ENCODE results near the gene CTSL.

Gene CTSL

DNA sequence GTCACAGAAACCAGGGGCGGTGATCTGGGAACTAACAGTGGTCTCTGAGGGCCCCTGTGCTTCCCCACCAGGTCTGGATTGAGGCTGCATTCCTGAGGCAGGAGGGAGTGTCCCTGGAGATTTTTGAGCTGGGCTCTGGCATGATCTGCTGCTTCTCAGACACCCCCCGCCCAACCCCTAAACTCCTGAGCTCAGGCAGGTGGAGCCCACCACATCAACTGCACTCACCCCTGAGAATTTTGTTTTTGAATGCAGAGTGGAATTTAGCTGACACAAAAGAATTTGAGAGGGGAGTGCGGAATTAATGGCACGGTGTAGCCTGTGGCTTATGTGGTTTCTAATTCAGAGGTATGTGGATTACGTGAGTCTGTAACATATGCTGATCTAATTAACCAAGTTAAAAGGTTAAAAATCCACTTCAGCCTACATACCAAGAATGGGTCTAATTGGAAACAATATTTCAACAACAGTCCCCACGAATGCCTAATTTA lies 23.9 kb upstream of the CTSL start:
- no peak for DNase-seq

GRCh38 chr9:87702921-87703320 lies 23.0 kb upstream of the CTSL start:
- DNase-seq: no peak

- no peak for DNase-seq
Observed at GRCh38 chr9:87703636-87704276, 22.2 kb upstream of the CTSL start.

DNA sequence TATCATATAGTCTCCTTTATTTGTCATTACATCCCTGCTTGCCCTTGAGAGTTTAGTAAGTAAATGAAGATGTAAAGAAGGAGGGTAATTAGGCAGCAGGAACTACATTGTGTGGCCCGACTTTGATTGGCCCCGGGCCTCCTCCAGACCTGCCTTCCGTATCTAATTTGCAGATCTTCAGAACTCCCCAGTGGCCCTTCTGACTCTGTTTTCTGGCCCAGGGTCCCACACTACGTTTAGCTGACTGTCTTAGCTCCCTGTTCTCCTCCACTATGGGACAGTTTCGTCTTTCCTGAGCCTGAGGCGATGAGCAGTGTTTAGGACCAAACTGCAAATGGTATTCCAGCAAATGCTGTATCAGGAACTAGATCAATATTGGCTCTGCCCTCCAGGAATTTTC lies 21.6 kb upstream of the CTSL start:
- DNase-seq: no peak

DNA sequence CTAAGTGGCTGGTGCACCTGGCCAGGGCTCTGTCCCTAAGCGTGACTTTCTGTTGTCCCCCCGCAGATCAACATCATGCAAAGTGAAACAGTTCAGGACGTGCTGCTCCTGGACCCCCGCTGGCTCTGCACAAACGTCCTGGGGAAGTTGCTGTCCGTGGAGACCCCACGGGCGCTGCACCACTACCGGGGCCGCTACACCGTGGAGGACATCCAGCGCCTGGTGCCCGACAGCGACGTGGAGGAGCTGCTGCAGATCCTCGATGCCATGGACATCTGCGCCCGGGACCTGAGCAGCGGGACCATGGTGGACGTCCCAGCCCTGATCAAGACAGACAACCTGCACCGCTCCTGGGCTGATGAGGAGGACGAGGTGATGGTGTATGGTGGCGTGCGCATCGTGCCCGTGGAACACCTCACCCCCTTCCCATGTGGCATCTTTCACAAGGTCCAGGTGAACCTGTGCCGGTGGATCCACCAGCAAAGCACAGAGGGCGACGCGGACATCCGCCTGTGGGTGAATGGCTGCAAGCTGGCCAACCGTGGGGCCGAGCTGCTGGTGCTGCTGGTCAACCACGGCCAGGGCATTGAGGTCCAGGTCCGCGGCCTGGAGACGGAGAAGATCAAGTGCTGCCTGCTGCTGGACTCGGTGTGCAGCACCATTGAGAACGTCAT lies 19.7 kb upstream of the CTSL start:
- no peak for DNase-seq

DNA sequence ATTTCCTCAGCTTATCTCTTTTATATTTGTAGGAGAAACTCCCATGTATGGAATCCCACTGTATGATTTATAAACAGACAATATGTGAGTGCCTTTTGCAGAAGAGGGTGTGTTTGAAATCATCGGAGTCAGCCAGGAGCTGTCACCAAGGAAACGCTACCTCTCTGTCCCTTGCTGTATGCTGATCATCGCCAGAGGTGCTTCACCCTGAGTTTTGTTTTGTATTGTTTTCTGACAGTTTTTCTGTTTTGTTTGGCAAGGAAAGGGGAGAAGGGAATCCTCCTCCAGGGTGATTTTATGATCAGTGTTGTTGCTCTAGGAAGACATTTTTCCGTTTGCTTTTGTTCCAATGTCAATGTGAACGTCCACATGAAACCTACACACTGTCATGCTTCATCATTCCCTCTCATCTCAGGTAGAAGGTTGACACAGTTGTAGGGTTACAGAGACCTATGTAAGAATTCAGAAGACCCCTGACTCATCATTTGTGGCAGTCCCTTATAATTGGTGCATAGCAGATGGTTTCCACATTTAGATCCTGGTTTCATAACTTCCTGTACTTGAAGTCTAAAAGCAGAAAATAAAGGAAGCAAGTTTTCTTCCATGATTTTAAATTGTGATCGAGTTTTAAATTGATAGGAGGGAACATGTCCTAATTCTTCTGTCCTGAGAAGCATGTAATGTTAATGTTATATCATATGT lies 18.0 kb upstream of the CTSL start:
- DNase-seq: no peak

DNA sequence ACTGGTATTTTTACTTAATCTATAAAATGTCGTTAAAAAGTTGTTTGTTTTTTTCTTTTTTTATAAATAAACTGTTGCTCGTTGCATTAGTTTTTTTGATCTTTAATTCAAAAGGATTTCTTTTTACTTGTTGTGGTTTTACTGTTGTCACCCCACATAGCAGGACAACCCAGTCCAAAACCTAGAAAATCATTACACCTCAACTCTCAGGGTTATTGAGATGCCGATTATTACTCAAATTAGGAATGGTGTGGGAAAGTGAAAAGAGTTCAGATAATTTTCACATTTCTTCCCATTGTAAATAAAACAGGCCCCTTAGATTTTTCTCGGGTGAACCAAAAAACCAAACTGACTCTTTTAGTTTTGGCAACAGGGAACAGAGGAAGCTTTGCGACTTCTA lies 17.4 kb upstream of the CTSL start:
- DNase-seq: no peak

GRCh38 chr9:87708986-87709728 lies 16.8 kb upstream of the CTSL start:
- no peak for DNase-seq

DNA sequence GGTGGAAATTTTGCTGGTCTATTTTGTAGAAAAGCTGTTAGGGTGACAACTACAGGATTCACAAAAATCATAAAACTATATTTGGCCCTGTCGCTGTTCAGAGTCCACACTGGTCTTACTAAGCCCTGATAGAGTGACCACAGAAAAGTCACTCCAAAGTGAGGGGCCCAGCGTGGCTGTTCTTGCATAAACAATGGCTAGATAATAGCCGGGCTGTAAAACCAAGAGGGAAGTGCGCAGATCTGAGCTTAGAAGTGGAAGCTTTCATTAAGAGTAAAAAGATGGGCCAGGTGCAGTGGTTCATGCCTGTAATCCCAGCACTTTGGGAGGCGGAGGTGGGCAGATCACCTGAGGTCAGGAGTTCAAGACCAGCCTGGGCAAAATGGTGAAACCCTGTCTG lies 15.5 kb upstream of the CTSL start:
- DNase-seq: no peak

DNA sequence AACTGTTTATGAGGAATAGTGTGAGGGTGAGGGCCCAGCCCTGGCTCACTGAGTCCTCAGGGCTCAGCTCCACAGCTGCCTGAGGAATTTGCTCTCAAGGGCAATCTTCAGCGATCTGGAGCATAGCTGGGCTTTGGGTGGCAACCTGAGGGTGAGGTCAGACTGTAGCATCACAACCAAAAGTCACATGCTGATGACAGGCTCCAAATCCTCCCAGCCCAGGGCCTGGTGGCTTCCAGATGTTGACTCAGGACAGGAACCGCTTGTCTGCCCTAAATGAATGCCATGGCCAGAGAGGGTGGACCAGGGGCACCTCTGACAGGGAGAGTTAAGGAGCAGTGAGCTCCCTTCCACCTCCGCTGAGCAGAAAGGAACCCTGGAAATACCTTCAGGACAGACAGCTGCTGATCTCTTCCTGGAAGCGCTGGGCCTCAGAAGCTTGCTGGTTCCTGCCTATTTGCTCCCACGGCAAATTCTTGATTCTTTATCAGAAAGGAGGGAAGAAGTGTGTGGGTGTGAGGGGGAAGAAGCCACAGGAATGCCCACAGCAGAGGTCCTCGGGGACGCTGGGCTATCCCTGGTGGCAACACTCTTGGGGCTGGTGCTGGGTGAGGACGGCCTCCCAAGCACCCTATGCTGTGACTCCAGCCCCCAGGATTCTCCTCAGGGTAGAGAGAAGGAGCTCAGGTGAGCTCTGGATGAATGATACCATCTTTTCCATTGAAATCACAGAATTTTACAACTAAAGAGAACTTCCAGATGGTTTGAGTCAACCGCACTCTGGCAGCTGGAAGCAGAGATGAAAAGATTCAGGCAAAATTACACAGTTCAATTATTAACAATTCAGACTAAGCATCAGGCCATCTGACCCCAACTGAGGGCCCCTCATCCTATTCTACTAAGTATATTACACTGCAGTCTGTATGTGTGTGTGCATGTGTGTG lies 13.8 kb upstream of the CTSL start:
- no peak for DNase-seq

DNA sequence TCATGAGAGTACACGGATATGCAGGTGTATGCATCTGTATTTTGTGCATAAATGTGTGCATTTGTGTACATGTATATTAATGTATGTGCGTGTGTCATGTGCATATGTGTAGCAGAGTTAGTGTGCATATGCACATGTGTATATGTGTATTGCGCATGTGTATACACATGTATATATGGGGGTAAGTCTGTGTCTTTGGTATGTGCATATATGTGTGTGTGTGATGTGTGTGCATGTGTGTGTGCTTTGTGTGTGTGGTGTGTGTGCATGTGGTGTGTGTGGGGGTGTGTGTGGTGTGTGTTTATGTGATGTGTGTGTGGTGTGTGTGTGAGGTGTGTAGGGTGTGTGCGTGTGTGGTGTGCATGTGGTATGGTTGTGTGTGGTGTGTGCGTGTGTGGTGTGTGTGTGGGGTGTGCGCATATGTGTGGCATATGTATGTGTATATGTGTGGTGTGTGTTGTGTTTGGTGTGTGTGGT lies 13.1 kb upstream of the CTSL start:
- DNase-seq: no peak

DNA sequence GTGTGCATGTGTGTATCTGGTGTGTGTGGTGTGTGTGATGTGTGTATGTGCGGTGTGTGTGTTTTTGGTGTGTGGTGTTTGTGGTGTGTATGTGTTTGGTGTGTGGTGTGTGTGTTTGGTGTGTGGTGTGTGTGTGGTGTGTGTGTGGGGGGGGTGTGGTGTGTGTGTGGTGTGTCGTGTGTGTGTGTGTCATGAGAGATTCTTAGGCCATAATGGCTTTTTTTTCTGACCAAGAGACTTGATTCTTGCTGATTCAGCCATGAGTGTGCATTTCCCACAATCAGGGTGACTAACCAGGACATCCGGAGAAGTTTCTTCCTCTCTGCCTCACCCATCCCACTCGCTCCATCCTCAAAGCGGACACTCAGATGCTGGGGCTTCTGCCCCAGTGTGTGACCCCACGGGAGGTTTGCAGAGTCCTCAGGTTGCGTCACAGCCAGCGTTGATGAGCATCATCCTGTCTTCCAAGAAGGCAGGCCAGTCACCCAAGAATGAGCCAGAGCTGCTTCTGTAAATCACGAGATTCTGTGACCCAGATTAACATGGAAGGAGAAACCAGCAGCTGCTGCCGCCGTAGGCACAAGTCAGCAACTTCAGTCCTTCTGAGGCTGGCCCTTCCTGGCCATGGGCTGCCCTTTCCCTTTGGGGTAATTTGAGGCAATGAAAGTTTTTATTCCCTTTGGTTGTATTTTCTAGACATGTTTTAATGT lies 12.5 kb upstream of the CTSL start:
- DNase-seq: no peak

DNA sequence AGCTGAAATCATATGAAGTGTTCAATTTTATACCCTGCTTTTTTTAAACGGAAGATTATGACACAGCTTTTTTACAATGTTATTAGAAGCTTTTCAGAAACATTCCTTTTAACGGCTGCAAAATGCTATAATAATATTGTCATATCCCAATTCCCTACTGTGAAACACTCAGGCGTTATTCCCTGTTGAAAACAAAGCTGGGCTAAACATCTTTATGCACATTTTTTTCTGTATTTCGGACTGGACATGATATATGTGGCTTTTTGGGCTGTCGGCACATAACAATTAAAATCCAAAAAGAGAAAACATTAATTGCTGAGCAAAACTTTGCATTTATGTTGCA lies 12.0 kb upstream of the CTSL start:
- no peak for DNase-seq

- DNase-seq: no peak
Observed at GRCh38 chr9:87714819-87715218, 11.1 kb upstream of the CTSL start.

DNA sequence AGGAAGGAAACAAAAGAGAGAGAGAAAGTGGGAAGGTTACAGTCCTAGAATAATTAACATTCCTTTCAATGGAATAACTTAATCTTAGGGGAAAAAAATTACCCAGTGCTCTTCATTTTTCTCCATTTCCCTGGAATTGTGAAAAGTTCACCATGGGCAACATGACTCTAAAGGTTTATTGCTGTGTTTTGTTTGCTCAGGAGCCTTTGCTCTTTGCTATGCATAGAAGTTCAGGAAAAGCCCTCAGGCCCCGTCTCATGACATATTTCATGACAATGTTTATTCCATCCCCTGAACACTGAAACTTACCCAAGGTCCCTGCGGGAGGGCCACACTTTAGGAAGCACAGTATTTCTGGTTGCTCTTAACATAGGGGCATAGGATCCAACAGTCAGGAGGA lies 9.8 kb upstream of the CTSL start:
- no peak for DNase-seq

- no peak for DNase-seq
Observed at GRCh38 chr9:87717456-87717855, 8.5 kb upstream of the CTSL start.

GRCh38 chr9:87718231-87718630 lies 7.7 kb upstream of the CTSL start:
- no peak for DNase-seq

DNA sequence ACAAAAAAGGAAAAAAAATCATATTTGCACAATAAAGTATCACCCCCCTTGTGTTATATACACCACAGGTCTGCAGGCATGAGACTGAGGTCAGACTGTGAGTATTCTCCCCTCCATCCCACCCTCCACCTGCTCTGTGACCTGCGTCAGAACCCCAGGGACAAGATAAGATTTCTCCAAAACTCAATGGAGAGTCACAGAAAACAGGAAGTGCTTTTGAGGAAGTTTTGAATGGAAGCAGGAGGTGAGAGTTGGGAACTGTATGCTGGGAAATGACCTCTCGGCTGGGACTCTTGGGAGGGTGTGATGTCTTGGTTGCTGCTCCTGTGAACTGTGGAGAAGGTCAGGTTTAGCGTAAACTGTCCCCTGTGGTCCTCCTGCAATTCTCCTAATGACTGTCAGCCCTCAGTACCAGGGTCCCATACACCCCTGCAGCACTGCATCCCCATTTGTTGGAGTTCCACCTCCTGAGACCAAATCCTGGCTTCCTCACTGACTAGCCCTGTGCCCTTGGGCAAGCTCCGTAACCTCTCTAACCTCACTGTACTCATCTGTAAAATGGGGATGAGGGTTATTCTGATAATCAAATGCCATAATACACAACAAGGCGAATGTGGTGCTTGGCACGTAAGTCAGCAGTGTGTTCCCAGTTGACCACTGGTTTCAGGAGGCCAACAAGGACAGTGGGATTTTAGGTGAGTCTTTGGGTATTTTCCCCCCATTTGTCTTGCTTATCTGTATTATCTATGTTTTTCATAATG lies 6.9 kb upstream of the CTSL start:
- DNase-seq: no peak

DNA sequence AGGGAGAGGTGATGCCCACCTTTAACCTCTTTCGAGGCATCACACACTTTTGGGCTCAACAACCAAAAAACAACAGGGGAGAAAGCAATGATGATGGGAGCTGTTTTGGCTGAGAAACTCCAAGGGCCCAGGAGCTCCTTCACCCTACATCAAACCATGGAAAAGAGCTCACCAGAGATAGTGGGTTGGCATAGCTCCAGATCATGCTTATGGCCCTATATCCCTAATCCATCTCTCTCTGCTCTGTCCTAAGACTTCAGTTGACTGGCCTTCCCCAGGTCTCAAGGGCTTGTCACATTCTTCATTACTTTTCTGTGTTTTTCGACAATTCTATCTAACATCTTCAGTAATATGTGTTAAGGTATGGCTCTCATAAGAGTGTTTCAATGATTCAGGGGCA lies 5.7 kb upstream of the CTSL start:
- DNase-seq: no peak

DNA sequence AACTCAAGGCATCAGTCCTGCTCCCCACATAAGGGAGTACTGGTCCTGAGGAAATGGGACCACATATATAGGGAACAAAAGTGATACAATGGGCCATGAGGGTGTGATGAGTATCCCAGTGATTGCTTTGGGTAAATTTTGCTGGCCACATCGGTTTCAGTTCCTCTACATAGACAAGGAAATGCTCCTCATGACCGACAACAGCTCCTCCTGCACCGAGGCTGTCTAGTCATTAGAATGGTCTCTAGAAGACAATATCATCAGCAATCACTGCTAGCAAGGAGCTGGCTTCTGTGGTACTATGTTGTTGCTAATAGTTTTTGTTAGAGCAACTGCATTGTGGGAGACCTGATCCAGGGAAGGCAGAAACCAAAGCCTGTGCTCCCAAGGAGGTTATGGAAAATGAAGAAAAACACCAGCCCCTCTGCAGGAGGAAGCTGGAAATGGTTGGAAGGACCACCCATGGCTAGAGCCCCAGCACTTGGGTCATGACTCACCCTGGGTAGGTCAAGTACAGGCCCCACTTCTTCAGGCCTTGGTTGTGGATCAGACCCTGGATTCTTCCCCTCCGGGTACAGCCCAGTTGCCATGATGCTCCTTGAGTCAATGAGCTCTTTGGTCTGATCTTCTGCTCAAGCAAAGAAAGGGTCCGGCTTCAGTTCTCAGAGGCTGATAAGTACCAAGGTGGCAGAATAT lies 3.4 kb upstream of the CTSL start:
- DNase-seq: no peak

Measured in NCI-H1930 (cell line).